HEK293 (cell line): Measurements from ENCODE around the gene DLG1.

Source experiments
- CTCF ChIA-PET: fragments of 350-600 bp; formaldehyde crosslinking; extraction: SDS; loops from one replicate; lab custom pipeline; 2021; ENCODE audit warnings: antibody characterized with exemption; lab: Yijun Ruan, JAX
- POLR2A ChIA-PET: fragments of 300-600 bp; formaldehyde crosslinking; extraction: SDS; loops from one replicate; lab custom pipeline; 2020; ENCODE audit warnings: antibody characterized with exemption, inconsistent platforms; lab: Yijun Ruan, JAX
- H3K27ac ChIP-seq: fragments of 200-500 bp; sonication (Bioruptor generic); 2 replicates; pipeline ENCODE4 v1.5.1; 2014; ENCODE audit warnings: low read depth, low read length, control low read depth, inconsistent platforms; ENCODE audit errors: extremely low read depth
- H3K36me3 ChIP-seq, 2 experiments: fragments of 200-500 bp in 1 of 2; sonication (Bioruptor generic) in 1 of 2; 1 replicate in 1 of 2; 2 replicates in 1 of 2; pipeline ENCODE4 v1.5.1; 2014 to 2017; ENCODE audit warnings: inconsistent platforms in 2 of 2, low read length in 2 of 2; ENCODE audit not compliant: control insufficient read depth in 2 of 2, insufficient read depth in 1 of 2
- H3K4me1 ChIP-seq: fragments of 200-500 bp; sonication (Bioruptor generic); 2 replicates; pipeline ENCODE4 v1.5.1; 2014; ENCODE audit warnings: mild to moderate bottlenecking, low read length, inconsistent platforms; ENCODE audit not compliant: control insufficient read depth, insufficient read depth
- H3K4me3 ChIP-seq: 2 replicates; pipeline ENCODE4 v1.5.1; 2011; ENCODE audit warnings: low read depth, mild to moderate bottlenecking, control low read depth, low read length, moderate library complexity
- H3K9me3 ChIP-seq: fragments of 200-500 bp; sonication (Bioruptor generic); 2 replicates; pipeline ENCODE4 v1.5.1; 2014; ENCODE audit warnings: low read depth, low read length, inconsistent platforms; ENCODE audit not compliant: control insufficient read depth, insufficient read depth
- GLIS2 ChIP-seq: fragments of 450-650 bp; formaldehyde crosslinking; IDR thresholded peaks from 2 replicates; pipeline ENCODE4 v1.5.1; 2016; ENCODE audit warnings: missing biosample characterization, missing genetic modification characterization
- PRDM6 ChIP-seq: fragments of 450-650 bp; formaldehyde crosslinking; IDR thresholded peaks from 2 replicates; pipeline ENCODE4 v1.5.1; 2017; ENCODE audit warnings: missing biosample characterization, missing genetic modification characterization
- SCRT1 ChIP-seq: fragments of 450-650 bp; formaldehyde crosslinking; IDR thresholded peaks from 2 replicates; pipeline ENCODE4 v1.5.1; 2016; ENCODE audit warnings: missing biosample characterization, missing genetic modification characterization, borderline replicate concordance
- TSHZ1 ChIP-seq: fragments of 450-650 bp; formaldehyde crosslinking; IDR thresholded peaks from 2 replicates; pipeline ENCODE4 v1.5.1; 2016; ENCODE audit warnings: missing biosample characterization, missing genetic modification characterization, borderline replicate concordance
- ZBTB6 ChIP-seq: fragments of 450-650 bp; formaldehyde crosslinking; IDR thresholded peaks from 2 replicates; pipeline ENCODE4 v1.5.1; 2017; ENCODE audit warnings: missing biosample characterization, missing genetic modification characterization
- ZEB2 ChIP-seq: fragments of 450-650 bp; formaldehyde crosslinking; IDR thresholded peaks from 2 replicates; pipeline ENCODE4 v1.5.1; 2016; ENCODE audit warnings: missing biosample characterization, missing genetic modification characterization
- ZNF18 ChIP-seq: fragments of 450-650 bp; formaldehyde crosslinking; IDR thresholded peaks from 2 replicates; pipeline ENCODE4 v1.5.1; 2016; ENCODE audit warnings: missing biosample characterization, missing genetic modification characterization
- ZNF223 ChIP-seq: fragments of 450-650 bp; formaldehyde crosslinking; IDR thresholded peaks from 2 replicates; pipeline ENCODE4 v1.5.1; 2016; ENCODE audit warnings: missing biosample characterization, missing genetic modification characterization
- ZNF266 ChIP-seq: fragments of 450-650 bp; formaldehyde crosslinking; IDR thresholded peaks from 2 replicates; pipeline ENCODE4 v1.5.1; 2016; ENCODE audit warnings: missing biosample characterization, missing genetic modification characterization, low read depth
- ZNF274 ChIP-seq, 2 experiments: fragments of 200-500 bp in 1 of 2; fragments of 450-650 bp in 1 of 2; sonication (Bioruptor generic) in 1 of 2; formaldehyde crosslinking in 1 of 2; IDR thresholded peaks; 2 replicates each; pipeline versions ENCODE4 v1.5.1 to v1.6.1; 2014 to 2016; ENCODE audit warnings: borderline replicate concordance in 1 of 2, inconsistent platforms in 1 of 2, low read length in 1 of 2, missing biosample characterization in 1 of 2, missing genetic modification characterization in 1 of 2
- ZNF311 ChIP-seq: fragments of 450-650 bp; formaldehyde crosslinking; IDR thresholded peaks from 2 replicates; pipeline ENCODE4 v1.5.1; 2017; ENCODE audit warnings: missing biosample characterization, missing genetic modification characterization, borderline replicate concordance
- ZNF555 ChIP-seq: fragments of 450-650 bp; formaldehyde crosslinking; conservative IDR thresholded peaks from 2 replicates; pipeline ENCODE4 v1.5.1; 2017; ENCODE audit warnings: missing biosample characterization, mild to moderate bottlenecking, missing genetic modification characterization, inconsistent platforms
- ZNF600 ChIP-seq: fragments of 450-650 bp; formaldehyde crosslinking; IDR thresholded peaks from 2 replicates; pipeline ENCODE4 v1.5.1; 2016; ENCODE audit warnings: missing biosample characterization, missing genetic modification characterization
- ZNF791 ChIP-seq: fragments of 450-650 bp; formaldehyde crosslinking; IDR thresholded peaks from 2 replicates; pipeline ENCODE4 v1.5.1; 2016; ENCODE audit warnings: missing biosample characterization, missing genetic modification characterization
- ZSCAN5A ChIP-seq: fragments of 450-650 bp; formaldehyde crosslinking; IDR thresholded peaks from 2 replicates; pipeline ENCODE4 v1.5.1; 2016; ENCODE audit warnings: missing biosample characterization, missing genetic modification characterization

DLG1 gene

GRCh38 chr3:197188963-197189362 lies 109.4 kb downstream of the DLG1 start:
- POLR2A ChIA-PET, result no interaction called here

GRCh38 chr3:197186887-197187588 lies 111.4 kb downstream of the DLG1 start:
- POLR2A ChIA-PET, result no interaction called here
- H3K9me3 ChIP-seq, result no peaks in the 10 kb centered on the region
- H3K4me3 ChIP-seq, result no peak overlapping the region
- no peaks in the 10 kb centered on the region for H3K4me1 ChIP-seq
- no peaks in the 10 kb centered on the region for H3K36me3 ChIP-seq
- no peak overlapping the region for H3K27ac ChIP-seq
- CTCF ChIA-PET, result interaction anchor here (0.6 to 2.1 kb wide), 17 partner anchors 10 to 573 kb away, joined by 3 to 11 read pairs (median 3); no protein-coding TSS in a partner anchor
- TF ChIP-seq ZNF791 (tag by site-specific recombination), result no peak
- TF ChIP-seq ZSCAN5A, result no peak
- no peak for TF ChIP-seq ZBTB6 (tag by site-specific recombination)
- no peak for TF ChIP-seq TSHZ1 (tag by site-specific recombination)
- no peak for TF ChIP-seq SCRT1 (tag by site-specific recombination)
- no peak for TF ChIP-seq ZNF223 (tag by site-specific recombination)
- TF ChIP-seq GLIS2 (tag by site-specific recombination), result no peak
- no peak for TF ChIP-seq ZNF266 (tag by site-specific recombination)
- TF ChIP-seq ZEB2, result peak; percentile 36; the same call in 1 of the 2 replicates
- no peak for TF ChIP-seq ZNF274 (IDR thresholded peaks at IDR 0.05; ENCODE audit: low read length)
- TF ChIP-seq ZNF274 (tag by site-specific recombination; IDR thresholded peaks at IDR 0.05; ENCODE audit: borderline replicate concordance), result no peak
- no peak for TF ChIP-seq ZNF311 (tag by site-specific recombination)
- no peak for TF ChIP-seq ZNF555

More at GRCh38 chr3:197188963-197189362, 109.4 kb downstream of the DLG1 start:
- Histone ChIP-seq H3K4me1 (no peaks in the 10 kb centered on the region), H3K36me3 (peaks cover 0 to 4% of the 10 kb centered on the region in 2 experiments; a peak in 1 of 3 replicates), H3K9me3 (no peaks in the 10 kb centered on the region), H3K4me3 (no peak overlapping the region), H3K27ac (no peak overlapping the region)
- TF ChIP-seq ZNF18 (no peak), PRDM6 (tag by site-specific recombination) (peak; percentile 43; the same call in 1 of the 2 replicates), ZNF600 (tag by site-specific recombination) (no peak)
- CTCF ChIA-PET, result interaction anchor here (0.6 kb wide), 1 partner anchor 422 kb away, joined by 5 read pairs; no protein-coding TSS in a partner anchor
